Neural crest cell (in vitro differentiated cells): Measurements from ENCODE around the gene SFPQ. TPM values are rescaled to one million over a fixed set of nuclear protein-coding genes. Genes with fewer than 3 reads are reported as not detected.

Experiments
- DNase-seq: peaks from one replicate; pipeline ENCODE4 v3.0.0; 2021; ENCODE audit warnings: low read depth, mixed read lengths, low spot score
- H3K27ac Mint-ChIP-seq: one replicate; pipeline ENCODE4 v1.8.0; 2021; ENCODE audit warnings: mild to moderate bottlenecking, mixed read lengths; ENCODE audit not compliant: unreplicated experiment
- H3K27me3 Mint-ChIP-seq: 2 replicates; pipeline ENCODE4 v1.8.0; 2021; ENCODE audit warnings: low read depth, mild to moderate bottlenecking, mixed read lengths
- H3K36me3 Mint-ChIP-seq: 2 replicates; pipeline ENCODE4 v1.8.0; 2021; ENCODE audit warnings: low read depth, mild to moderate bottlenecking, mixed read lengths
- H3K4me1 Mint-ChIP-seq: 2 replicates; pipeline ENCODE4 v1.8.0; 2021; ENCODE audit warnings: mixed read lengths
- H3K4me3 Mint-ChIP-seq: one replicate; pipeline ENCODE4 v1.8.0; 2021; ENCODE audit warnings: mild to moderate bottlenecking, mixed read lengths
- H3K9me3 Mint-ChIP-seq: 2 replicates; pipeline ENCODE4 v1.8.0; 2021; ENCODE audit warnings: mixed read lengths
- total RNA-seq: library from RNA; stranded (reverse); gene quantifications from 2 replicates; pipeline ENCODE4 v1.2.1, GENCODE V29; 2021
- TF ChIP-seq, protein P1 (sequence below): fragments of 200-600 bp; sonication (generic); conservative IDR thresholded peaks from 2 replicates; pipeline ENCODE4 v1.5.0; 2021; ENCODE audit warnings: antibody characterized with exemption, mild to moderate bottlenecking

Gene SFPQ
- total RNA-seq, 1 donor from 2014 or later: 644 TPM

DNA sequence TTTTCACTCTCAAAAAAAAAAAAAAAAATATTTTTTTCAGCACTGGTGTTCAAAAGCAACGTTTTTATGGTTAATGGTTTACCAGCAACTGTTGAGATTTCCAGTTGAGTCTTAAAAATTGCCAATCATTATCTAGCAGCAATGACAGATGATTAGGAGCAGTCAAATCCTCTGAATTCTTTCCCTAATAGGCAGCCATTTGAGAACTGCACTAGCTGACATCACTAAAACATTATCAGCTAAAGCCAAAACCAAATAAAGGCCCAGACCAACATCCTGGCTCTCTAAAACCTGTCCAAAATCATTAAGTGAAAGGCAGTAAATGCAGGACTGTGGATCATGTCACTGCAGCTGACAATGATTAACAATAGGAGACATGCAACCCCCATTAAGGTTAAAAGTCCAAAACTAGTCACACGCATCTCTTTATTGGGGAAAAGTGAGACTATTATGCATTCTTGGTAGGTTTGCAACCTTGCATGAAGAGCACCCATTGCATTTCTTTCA lies 14.0 kb downstream of the SFPQ start:
- DNase-seq: no peak
- no peak overlapping the region for H3K4me3 Mint-ChIP-seq
- no peaks in the 10 kb centered on the region for H3K27me3 Mint-ChIP-seq
- no peak overlapping the region for H3K27ac Mint-ChIP-seq
- peaks cover 42% of the 10 kb centered on the region for H3K36me3 Mint-ChIP-seq
- TF ChIP-seq, protein P1, sequence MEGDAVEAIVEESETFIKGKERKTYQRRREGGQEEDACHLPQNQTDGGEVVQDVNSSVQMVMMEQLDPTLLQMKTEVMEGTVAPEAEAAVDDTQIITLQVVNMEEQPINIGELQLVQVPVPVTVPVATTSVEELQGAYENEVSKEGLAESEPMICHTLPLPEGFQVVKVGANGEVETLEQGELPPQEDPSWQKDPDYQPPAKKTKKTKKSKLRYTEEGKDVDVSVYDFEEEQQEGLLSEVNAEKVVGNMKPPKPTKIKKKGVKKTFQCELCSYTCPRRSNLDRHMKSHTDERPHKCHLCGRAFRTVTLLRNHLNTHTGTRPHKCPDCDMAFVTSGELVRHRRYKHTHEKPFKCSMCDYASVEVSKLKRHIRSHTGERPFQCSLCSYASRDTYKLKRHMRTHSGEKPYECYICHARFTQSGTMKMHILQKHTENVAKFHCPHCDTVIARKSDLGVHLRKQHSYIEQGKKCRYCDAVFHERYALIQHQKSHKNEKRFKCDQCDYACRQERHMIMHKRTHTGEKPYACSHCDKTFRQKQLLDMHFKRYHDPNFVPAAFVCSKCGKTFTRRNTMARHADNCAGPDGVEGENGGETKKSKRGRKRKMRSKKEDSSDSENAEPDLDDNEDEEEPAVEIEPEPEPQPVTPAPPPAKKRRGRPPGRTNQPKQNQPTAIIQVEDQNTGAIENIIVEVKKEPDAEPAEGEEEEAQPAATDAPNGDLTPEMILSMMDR: no peak
- H3K9me3 Mint-ChIP-seq: no peaks in the 10 kb centered on the region
- peaks cover 37% of the 10 kb centered on the region for H3K4me1 Mint-ChIP-seq

DNA sequence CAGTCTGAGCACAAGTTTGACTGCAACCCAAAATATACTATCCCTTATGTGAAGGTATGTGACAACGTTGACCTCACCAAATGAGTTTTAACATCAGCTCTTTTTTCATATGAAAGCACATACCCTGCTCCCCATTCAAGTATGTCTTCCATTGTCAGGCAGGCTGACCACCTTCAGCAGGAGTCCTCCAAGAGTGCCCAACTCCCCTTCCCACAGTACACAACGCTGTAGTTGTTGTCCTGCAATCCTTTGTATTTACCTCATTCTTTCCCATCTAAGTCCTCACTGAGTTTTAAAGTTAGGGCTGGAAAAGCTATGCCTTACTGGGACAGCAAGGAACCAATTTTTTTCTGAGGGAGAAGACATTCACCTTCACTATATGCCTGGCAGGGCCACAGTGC lies 14.7 kb downstream of the SFPQ start:
- H3K4me1 Mint-ChIP-seq: peaks cover 32% of the 10 kb centered on the region
- H3K36me3 Mint-ChIP-seq: peaks cover 37% of the 10 kb centered on the region

DNA sequence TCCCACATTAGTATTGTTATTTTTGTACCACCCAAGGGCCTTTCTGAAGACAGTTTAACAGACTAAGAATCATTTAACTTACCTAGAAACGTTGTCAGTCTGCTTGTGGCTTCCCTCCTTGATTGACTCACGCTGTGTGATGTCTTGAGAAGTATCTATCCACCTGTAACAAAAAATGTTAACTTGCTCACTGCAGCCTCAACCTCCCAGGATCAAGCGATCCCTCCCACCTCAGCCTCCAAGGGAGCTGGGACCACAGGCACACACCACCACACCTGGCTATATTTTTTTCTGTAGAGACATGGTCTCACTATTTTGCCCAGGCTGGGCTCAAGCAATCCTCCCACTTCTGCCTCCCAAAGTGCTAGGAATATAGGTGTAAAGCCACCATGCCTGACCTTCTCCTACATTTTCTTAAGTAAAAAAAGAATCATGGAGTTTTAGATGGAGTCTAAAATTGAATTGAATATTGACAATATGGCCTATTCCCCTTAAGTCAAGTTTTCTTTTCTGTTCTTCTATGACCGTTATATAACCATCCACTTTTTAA lies 15.6 kb downstream of the SFPQ start:
- Mint-ChIP-seq H3K27me3 (peaks cover 2% of the 10 kb centered on the region), H3K36me3 (peaks cover 32% of the 10 kb centered on the region), H3K9me3 (peaks cover 2% of the 10 kb centered on the region), H3K4me1 (peaks cover 25% of the 10 kb centered on the region), H3K27ac (no peak overlapping the region), H3K4me3 (peak overlapping the region; percentile 11)
- TF ChIP-seq, protein P1: no peak
- DNase-seq: no peak

More for the DNA sequence above, 14.7 kb downstream of the SFPQ start:
- Mint-ChIP-seq H3K27me3 (no peaks in the 10 kb centered on the region), H3K4me3 (no peak overlapping the region), H3K9me3 (peaks cover 2% of the 10 kb centered on the region), H3K27ac (no peak overlapping the region)
- no peak for DNase-seq
- TF ChIP-seq, protein P1: no peak

DNA sequence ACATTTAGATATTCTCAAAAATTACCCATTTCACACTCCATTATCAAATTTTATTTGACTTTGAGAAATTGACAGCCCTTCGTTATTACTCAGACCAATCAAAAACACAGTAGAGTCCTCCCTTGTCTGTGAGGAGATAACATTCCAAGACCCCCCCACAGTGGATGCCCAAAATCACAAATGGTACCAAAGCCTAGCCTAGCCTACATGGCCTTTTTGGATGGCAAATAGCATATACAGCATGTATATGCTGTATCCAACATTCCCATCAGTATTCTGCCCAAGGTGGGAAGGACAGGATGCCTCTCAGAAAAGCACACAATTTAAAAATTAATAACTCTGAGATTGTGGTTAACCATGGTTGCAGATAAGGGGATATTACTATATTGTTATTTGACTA lies 17.3 kb downstream of the SFPQ start:
- peaks cover 2% of the 10 kb centered on the region for H3K9me3 Mint-ChIP-seq

DNA sequence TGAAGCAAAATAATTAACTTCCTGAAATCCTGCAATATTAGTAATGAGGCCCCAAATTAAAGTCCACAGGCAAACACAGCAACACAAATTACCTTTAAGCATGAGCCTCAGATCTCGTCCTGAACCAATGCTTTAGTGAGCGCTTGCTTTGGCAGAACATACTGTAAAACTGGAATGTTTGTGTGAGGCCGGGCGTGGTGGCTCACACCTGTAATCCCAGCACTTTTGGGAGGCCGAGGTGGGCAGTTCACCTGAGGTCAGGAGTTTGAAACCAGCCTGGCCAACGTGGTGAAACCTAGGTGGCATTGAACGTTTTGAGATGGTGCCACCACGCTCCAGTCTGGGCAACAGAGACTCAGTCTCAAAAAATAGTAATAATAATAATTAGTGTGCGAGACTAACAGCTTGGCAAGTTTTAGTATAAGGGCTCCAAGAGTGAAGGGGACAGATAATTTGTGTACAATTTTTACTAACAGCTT lies 17.8 kb downstream of the SFPQ start:
- Mint-ChIP-seq H3K36me3 (peaks cover 26% of the 10 kb centered on the region), H3K9me3 (peaks cover 2% of the 10 kb centered on the region), H3K27ac (no peak overlapping the region), H3K4me3 (no peak overlapping the region), H3K27me3 (peaks cover 4% of the 10 kb centered on the region), H3K4me1 (peaks cover 9% of the 10 kb centered on the region)
- no peak for DNase-seq
- TF ChIP-seq, protein P1: no peak

More for the DNA sequence above, 17.3 kb downstream of the SFPQ start:
- peaks cover 12% of the 10 kb centered on the region for H3K4me1 Mint-ChIP-seq
- H3K27me3 Mint-ChIP-seq: peaks cover 2% of the 10 kb centered on the region
- TF ChIP-seq, protein P1: no peak
- no peak for DNase-seq
- no peak overlapping the region for H3K4me3 Mint-ChIP-seq
- H3K36me3 Mint-ChIP-seq: peaks cover 26% of the 10 kb centered on the region
- no peak overlapping the region for H3K27ac Mint-ChIP-seq
